ENCODE measurements around the gene AFAP1.

The AFAP1 gene

DNA sequence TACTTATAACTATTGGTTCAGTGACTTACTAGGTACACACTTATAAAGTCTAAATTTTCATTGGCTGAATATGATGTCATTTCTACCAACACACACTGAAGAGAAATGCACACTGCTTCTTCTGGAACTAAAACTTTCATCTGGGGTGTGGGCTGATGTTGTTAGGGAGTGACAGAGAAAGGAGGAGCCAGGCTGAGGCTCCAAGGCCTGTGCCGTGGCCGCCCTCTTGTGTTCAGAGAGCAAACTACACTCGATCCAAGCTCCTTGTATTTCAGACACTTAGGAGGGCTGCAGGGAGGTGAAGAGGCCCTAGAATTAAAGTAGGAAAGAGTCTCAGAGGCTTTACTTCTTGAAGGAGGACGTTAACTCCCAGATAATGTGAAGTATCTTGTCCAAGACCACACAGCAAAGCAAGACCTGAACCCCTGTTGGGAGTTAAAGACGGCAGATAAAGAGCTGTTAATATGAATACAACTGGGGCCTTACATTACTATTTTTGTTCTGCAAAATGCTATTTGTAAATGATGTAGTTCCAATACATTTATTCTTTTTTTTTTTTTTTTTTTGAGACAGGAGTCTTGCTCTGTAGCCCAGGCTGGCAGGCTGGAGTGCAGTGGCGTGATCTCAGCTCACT is 137.5 kb downstream of the AFAP1 start:
- DNase-seq (ENCODE audit: low read depth) = peak; percentile 57

- no peak for DNase-seq (ENCODE audit: low read depth)
These were observed 138.0 kb downstream of the AFAP1 start for GRCh38 chr4:7801641-7802040.

- DNase-seq (ENCODE audit: low read depth) = no peak
These were observed 138.7 kb downstream of the AFAP1 start for GRCh38 chr4:7801001-7801400.

DNA sequence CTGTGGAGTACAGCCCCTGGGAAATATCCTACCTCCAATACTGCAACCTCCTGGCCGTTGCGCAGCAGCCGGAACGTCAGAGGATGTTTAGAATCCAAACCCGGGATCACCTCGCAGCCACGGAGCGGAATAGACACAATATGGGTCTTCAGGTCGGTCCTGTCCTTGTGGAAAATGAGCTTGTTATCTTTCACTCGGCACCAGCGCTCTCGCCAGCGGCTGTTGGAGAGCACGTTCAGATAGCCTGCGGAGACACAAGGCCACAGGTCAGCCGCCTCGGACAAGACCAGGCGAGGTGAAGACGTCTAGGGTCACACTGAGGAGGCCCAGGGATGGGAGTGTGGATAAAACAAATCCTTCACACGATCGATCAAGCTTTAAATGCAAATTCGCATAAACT is 139.3 kb downstream of the AFAP1 start:
- no peak for DNase-seq (ENCODE audit: low read depth)

GRCh38 chr4:7799736-7800135 is 139.9 kb downstream of the AFAP1 start:
- DNase-seq (ENCODE audit: low read depth) = no peak

DNA sequence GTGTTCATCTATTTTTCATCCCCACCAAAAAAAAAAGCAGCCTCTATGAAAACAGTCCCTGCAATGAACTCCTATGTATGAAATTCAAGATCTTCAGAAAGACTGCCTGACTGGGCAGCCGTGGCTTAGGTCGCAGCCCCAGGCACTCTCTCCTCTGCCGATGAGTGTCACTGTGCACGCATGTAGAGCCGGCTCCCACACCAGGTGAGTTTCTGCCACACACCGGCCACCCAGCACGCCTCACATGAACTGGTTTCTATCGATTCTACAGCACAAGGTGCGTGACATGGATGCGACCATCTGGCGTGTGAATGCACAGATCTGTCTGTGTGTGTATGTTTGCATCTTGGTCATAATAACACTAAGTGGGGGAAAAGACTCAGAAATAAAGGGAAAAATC is 140.4 kb downstream of the AFAP1 start:
- no peak for DNase-seq (ENCODE audit: low read depth)

- DNase-seq (ENCODE audit: low read depth) = no peak
These were observed 141.3 kb downstream of the AFAP1 start for GRCh38 chr4:7798178-7798995.

DNA sequence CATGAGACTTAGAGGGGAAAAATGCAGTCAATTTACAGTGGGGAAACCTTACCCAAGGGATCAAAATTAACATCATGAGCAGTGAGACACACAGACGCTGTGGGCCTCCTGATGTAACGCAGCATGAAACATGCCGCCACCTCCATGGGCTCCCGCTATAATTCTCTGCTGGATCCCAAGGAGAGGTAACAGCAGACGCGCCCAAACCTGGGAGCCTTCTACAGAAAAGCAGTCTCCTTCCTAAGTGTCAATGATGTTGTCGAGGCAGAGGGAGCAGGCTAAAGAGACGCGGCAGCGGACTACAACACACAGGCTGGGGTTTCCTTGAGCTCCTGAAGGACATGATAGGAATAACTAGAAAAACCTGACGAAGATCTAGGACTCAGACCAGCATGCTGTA is 142.3 kb downstream of the AFAP1 start:
- no peak for DNase-seq (ENCODE audit: low read depth)

DNA sequence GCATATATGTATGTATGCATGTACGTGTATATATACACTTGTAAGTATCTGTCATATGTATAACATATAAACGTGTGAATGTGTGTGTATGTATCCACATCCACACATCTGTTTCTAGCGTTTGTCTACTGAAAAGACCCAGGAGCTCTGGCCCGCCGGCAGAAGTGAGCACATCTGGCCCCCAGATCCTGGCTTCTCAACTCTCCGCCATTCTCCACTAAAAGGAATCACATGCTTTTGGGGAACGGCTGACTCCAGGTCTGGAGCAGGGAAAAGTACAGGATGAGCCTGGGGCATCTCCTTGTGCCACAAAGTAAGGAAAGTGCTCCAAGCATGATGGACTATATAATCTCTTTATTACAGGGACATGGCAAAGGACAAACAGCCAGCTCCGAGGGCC is 143.7 kb downstream of the AFAP1 start:
- DNase-seq (ENCODE audit: low read depth) = no peak

- no peak for DNase-seq (ENCODE audit: low read depth)
These were observed 146.5 kb downstream of the AFAP1 start for GRCh38 chr4:7793186-7793585.

GRCh38 chr4:7792616-7793015 is 147.0 kb downstream of the AFAP1 start:
- DNase-seq (ENCODE audit: low read depth) = no peak

GRCh38 chr4:7790999-7791398 is 148.7 kb downstream of the AFAP1 start:
- no peak for DNase-seq (ENCODE audit: low read depth)

DNA sequence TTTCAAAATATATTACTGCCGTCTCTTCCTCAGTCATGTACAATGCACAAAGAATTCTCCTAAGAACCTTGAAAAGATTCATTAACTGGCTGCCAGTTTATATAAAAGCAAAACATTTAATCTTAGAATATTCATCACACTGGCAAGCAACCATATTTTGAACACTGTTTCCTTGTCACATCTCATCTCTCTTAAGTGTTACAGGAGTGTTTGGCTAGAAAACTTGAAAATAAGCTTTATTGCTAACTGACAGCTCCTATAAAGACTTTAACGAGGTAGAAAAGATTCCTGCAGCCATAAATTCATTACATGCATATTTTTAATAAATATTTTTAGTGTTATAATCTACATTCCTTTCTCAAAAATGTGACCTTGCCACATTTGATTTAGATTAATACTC is 149.6 kb downstream of the AFAP1 start:
- DNase-seq (ENCODE audit: low read depth) = no peak

DNA sequence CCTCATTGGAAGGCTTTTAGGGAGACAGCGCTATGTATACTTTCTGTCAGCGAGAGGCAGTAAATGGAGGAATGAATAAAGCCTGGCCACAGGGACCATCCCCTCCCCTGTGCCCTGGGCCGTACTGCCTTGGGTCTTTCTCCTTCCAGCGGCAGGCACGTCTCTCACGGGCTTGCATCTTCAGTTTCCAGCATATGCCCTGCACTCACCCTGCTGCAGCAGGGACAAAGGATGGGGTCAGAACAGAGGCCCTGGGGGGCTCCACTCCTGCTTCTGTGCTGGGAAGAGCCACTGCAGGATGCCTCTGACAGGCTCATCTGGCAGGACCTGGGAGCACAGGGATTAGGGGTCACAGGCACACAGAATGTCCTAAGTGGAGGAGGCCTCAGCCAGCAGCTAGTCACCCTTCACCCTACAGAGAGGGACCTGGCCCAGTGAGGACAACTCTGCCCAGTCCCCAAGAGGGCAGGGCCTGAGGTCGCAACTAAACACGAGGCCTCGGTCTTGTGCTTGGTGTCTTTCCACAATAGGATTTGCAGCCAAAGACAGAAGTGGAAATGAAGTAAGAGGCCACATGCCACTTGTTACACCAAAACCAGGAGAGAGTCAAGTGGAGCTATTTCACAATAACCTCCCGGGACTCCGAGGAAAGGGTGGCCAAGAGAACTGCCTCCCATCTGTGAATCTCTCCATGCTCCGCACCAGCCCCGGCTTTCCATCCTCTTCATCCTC is 150.8 kb downstream of the AFAP1 start:
- no peak for DNase-seq (ENCODE audit: low read depth)

DNA sequence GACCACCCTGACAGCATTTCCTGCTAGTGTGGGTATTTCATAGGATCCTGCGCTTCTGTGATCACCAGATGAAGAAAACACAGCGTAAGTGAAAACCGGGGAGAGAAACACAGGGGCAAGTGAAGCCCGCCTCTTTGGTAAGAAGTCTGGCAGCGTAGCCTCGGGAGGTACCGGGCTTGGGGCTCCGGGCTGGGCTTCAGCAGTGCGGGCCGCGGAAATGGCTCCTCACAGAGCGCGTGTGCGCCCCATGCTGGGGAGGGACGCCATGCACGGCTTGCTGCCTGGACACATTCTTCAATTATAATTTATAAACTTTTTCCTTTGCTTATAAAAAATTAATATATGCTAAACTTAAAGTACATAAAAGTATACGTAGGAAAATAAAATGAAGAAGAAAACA is 151.5 kb downstream of the AFAP1 start:
- DNase-seq (ENCODE audit: low read depth) = no peak

DNA sequence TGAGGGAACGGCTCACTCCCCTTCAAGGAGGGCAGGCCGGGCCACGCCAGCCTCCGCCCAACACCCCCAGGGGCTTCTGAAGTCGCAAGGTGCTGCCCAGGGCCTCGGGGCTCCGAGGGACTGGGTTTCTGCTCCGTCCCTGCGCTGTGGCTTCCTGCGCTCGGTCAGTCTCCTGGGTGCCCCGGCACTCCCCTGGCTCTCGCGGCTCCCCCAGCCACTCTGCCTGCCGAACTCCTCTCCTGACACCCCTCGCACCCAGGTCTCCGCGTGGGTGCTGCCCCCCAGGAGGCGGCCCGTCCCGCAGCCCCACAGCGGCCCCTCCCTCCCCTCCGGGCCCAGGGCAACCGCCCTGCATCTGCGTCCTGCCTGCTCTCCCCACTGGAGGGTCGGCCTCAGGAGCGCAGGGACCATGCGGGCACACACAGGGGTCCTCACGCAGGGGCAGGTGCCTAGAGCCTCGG is 151.9 kb downstream of the AFAP1 start:
- DNase-seq (ENCODE audit: low read depth) = no peak

DNA sequence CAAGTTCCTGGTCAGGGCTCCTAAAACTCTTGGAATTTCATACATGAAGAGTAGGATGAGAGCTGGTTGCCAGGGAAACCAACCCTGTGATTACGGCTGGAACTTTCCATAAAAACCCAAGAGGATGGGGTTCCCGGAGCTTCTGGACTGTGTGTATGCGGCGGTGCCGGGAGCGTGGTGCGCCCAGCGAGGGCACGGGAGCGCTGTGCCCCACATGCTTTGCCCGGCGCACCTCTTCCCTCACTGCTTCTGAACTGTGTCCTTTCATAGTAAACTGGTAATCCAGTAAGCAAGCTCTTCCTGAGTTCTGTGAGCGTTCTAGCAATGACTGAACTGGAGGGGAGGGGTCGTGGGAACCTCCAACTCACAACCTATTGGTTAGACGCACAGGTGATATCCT is 152.6 kb downstream of the AFAP1 start:
- DNase-seq (ENCODE audit: low read depth) = no peak

- DNase-seq (ENCODE audit: low read depth) = no peak
These were observed 153.1 kb downstream of the AFAP1 start for GRCh38 chr4:7786517-7786916.

DNA sequence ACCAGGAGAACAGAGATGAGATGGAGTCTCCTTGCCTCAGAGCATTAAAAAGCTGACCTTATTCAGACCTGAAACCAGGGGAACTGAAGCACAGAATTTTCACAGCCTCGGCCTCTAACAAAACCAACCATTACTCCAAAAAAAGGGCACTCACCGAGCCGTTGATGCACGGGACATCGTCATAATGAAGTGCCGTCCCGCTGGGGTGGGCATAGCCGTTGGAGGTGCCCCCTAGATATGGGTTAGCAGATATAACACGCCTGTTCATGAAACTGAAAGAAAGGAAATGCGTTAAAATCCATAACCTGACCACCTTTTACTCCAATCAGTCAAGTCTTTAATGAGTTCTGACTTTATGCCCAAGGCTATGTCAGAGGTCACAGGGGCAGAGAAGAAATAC is 153.6 kb downstream of the AFAP1 start:
- DNase-seq (ENCODE audit: low read depth) = no peak

DNA sequence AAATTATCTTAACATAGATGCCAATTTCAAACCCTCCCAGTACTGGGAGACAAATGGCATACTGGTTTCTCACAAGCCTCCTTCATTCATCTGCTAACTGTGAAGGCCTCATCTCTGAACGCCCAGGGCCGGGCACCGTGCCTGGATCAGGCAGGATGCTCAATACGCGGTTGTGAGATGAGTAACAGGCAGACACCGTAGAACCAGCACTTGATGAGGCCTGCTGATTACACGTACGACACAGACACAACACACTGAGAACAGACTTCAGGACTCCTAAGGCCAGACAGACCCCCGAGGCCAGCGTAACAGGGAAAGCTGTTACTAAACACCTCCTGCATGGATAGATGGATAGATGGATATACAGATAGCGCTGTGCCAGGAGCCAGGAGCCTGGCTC is 154.6 kb downstream of the AFAP1 start:
- no peak for DNase-seq (ENCODE audit: low read depth)

DNA sequence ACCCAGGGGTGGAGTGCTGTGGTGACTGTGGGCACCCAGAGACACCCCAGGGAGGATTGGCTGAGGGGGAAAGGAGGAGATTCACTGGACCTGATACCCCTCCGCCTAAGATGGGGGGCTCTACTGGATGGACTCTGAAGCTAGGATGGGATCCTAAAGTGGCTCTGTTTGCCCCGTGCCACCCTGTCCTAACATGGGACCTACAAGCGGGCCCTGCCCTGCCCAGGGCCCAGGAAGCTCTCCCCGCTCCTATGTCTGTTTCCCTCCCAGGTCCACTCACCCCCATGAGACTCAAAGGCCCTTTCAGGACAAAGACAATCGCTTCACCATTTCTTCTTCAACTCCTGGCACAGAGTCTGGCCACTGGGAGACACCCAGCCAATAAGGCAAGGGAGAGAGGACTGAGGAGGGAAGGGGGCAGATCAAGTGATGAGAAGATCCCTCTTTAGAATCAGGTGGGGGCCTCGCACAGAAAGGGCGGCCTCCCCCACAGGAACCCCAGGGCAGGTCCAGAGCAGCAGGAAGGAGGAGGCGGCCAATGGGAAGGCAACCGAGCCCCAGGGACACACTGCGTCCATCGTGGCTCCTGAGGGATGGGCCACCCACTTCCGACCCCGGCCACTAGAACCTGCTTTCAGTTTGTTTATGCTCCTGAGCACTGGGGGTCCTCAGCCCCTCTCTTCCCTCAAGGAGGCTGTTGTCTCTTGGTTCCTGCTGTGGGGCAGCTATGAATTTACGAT is 155.4 kb downstream of the AFAP1 start:
- DNase-seq (ENCODE audit: low read depth) = no peak

DNA sequence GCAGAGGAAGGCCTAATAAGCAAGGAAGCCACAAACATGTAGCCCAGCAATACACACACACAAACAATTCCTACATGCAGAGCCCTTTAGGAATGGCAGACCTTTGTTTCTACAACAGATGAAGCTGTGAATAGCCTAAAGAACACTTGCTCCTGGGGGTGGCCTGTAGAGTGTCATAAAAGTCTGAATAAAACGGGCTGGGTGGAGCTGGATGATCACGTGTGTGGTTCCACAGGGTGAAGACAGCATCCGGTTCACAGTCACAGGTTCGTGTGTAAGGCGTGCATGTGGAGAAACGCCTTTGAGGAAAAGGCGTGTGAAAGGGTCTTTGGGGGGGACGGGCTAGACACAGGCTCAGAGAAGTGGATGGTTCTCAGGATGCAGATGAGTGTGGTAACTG is 156.1 kb downstream of the AFAP1 start:
- no peak for DNase-seq (ENCODE audit: low read depth)
